ENCODE measurements around the gene C16orf74. TPM values are rescaled to one million over a fixed set of nuclear protein-coding genes. Genes with fewer than 3 reads are reported as not detected.

C16orf74 gene
- total RNA-seq, 1 donor from 2014 or later = 0.64 TPM

DNA sequence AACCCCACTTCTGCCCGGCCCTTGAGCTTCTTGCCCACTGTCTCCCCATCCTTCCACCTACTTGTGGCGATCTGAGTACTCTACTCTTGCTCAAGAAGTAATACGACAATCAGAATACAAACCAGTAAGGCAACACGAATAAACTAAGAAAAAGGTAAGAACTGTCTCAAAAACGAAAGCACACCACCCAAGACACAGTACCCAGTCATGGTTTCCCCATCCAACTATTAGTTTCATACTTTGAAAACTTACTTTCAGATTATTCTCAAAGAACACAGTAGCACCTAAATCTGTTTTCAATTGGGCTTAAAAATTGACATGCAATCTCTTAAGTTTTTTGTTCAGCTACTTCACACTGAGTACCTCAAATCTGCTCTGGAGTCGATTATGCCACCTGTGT, 76.1 kb downstream of the C16orf74 start:
- no peaks in the 10 kb centered on the region for H3K4me1 Mint-ChIP-seq (ENCODE audit: unreplicated experiment)
- no peak overlapping the region for H3K27ac Mint-ChIP-seq (ENCODE audit: unreplicated experiment)
- TF ChIP-seq, protein P1, sequence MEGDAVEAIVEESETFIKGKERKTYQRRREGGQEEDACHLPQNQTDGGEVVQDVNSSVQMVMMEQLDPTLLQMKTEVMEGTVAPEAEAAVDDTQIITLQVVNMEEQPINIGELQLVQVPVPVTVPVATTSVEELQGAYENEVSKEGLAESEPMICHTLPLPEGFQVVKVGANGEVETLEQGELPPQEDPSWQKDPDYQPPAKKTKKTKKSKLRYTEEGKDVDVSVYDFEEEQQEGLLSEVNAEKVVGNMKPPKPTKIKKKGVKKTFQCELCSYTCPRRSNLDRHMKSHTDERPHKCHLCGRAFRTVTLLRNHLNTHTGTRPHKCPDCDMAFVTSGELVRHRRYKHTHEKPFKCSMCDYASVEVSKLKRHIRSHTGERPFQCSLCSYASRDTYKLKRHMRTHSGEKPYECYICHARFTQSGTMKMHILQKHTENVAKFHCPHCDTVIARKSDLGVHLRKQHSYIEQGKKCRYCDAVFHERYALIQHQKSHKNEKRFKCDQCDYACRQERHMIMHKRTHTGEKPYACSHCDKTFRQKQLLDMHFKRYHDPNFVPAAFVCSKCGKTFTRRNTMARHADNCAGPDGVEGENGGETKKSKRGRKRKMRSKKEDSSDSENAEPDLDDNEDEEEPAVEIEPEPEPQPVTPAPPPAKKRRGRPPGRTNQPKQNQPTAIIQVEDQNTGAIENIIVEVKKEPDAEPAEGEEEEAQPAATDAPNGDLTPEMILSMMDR (IDR thresholded peaks at IDR 0.05; ENCODE audit: unreplicated experiment) = no peak
- no peaks in the 10 kb centered on the region for H3K27me3 Mint-ChIP-seq (ENCODE audit: unreplicated experiment)
- DNase-seq (ENCODE audit: low spot score) = no peak
- H3K9me3 Mint-ChIP-seq (ENCODE audit: unreplicated experiment) = no peaks in the 10 kb centered on the region
- peaks cover 4% of the 10 kb centered on the region for H3K36me3 Mint-ChIP-seq (ENCODE audit: low read depth, unreplicated experiment)
- H3K4me3 Mint-ChIP-seq (ENCODE audit: unreplicated experiment) = no peak overlapping the region

DNA sequence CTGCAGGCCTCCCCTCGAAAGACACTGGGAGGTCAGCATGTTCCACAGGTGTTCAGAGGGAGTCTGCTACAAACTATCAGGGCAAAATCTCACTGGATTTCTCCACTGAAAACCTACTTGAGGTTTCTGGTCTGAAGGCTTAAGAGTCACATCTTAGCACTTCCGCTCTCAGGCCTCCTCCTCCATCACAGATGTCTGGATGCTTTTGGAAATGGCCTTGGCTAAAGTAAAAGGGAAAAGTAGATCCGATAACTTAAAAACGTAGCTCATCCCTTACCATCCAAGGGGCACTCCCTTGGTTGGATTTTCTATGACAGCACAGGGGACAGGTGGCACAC, 76.5 kb downstream of the C16orf74 start:
- TF ChIP-seq, protein P1 (IDR thresholded peaks at IDR 0.05; ENCODE audit: unreplicated experiment) = no peak
- H3K4me3 Mint-ChIP-seq (ENCODE audit: unreplicated experiment) = no peak overlapping the region
- H3K27ac Mint-ChIP-seq (ENCODE audit: unreplicated experiment) = no peak overlapping the region
- H3K36me3 Mint-ChIP-seq (ENCODE audit: low read depth, unreplicated experiment) = peaks cover 4% of the 10 kb centered on the region
- H3K4me1 Mint-ChIP-seq (ENCODE audit: unreplicated experiment) = no peaks in the 10 kb centered on the region
- H3K27me3 Mint-ChIP-seq (ENCODE audit: unreplicated experiment) = no peaks in the 10 kb centered on the region
- no peaks in the 10 kb centered on the region for H3K9me3 Mint-ChIP-seq (ENCODE audit: unreplicated experiment)
- DNase-seq (ENCODE audit: low spot score) = no peak

DNA sequence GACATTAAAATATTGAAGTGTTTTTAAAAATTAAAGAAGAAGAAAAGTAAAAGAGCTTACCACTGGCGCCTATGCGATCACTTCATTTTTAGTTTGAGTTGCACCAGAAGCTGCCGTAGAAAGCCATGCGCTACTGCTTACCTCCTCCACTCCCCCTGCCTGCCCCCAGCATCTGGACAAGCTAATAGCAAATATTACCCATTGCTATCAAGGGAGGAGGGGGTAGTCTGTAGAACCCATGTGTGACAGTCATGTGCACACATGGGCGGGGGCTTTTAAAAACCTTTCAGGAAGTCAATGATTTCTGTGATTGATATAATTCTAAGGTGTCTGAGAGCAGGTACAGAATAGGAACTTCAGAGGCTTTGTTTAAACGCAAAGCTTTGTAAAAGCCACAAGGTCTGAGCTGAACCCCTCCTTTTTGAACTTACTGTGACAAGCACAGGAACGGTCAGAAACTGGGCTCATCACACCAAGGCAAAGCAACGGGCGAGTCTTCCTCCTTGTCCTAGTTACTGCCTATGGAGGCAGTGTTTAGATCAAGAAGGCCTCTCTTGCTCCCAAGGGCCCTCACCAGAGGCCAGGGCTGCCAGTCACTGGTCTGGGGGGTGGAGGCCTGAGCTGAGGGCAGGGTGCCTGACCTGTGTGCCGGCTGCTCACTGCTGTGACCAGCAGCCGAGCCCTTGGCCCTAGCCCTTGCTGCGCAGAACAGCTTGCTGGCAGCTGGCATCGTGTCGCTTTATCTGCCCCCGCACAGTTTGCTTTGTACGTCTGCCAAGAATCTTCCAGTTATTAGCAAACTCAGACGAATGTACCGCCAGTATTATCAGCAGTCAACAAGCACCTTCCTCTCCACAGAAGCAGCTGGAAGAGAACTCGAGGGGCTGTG, 77.1 kb downstream of the C16orf74 start:
- no peak overlapping the region for H3K27ac Mint-ChIP-seq (ENCODE audit: unreplicated experiment)
- DNase-seq (ENCODE audit: low spot score) = no peak
- no peaks in the 10 kb centered on the region for H3K27me3 Mint-ChIP-seq (ENCODE audit: unreplicated experiment)
- no peaks in the 10 kb centered on the region for H3K9me3 Mint-ChIP-seq (ENCODE audit: unreplicated experiment)
- no peaks in the 10 kb centered on the region for H3K4me1 Mint-ChIP-seq (ENCODE audit: unreplicated experiment)
- no peak overlapping the region for H3K4me3 Mint-ChIP-seq (ENCODE audit: unreplicated experiment)
- H3K36me3 Mint-ChIP-seq (ENCODE audit: low read depth, unreplicated experiment) = peaks cover 4% of the 10 kb centered on the region
- TF ChIP-seq, protein P1 (IDR thresholded peaks at IDR 0.05; ENCODE audit: unreplicated experiment) = no peak

DNA sequence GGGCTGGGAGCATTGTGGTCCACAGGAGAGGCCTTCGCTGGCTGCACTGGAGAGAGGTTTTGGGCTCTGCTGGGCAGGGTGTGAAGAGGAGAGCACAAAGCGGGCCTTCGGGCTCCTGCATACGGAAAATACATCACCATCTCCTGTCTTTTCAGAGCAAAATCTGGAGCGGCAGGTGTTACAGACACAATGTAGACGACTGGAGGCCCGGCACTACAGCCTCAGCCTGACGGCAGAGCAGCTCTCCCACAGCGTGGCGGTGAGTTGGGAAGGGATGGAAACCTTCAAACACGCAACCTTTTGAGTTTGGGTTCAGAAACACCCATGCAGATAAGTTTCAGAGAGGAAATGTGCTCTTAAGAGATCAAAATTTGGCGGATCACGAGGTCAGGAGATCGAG, 80.1 kb downstream of the C16orf74 start:
- no peaks in the 10 kb centered on the region for H3K27me3 Mint-ChIP-seq (ENCODE audit: unreplicated experiment)
- TF ChIP-seq, protein P1 (IDR thresholded peaks at IDR 0.05; ENCODE audit: unreplicated experiment) = no peak
- H3K27ac Mint-ChIP-seq (ENCODE audit: unreplicated experiment) = no peak overlapping the region
- peaks cover 5% of the 10 kb centered on the region for H3K36me3 Mint-ChIP-seq (ENCODE audit: low read depth, unreplicated experiment)
- no peaks in the 10 kb centered on the region for H3K9me3 Mint-ChIP-seq (ENCODE audit: unreplicated experiment)
- H3K4me1 Mint-ChIP-seq (ENCODE audit: unreplicated experiment) = no peaks in the 10 kb centered on the region
- no peak overlapping the region for H3K4me3 Mint-ChIP-seq (ENCODE audit: unreplicated experiment)
- no peak for DNase-seq (ENCODE audit: low spot score)

GRCh38 chr16:85668676-85669424, 82.0 kb downstream of the C16orf74 start:
- peaks cover under 1% of the 10 kb centered on the region for H3K27me3 Mint-ChIP-seq (ENCODE audit: unreplicated experiment)
- no peak overlapping the region for H3K4me3 Mint-ChIP-seq (ENCODE audit: unreplicated experiment)
- DNase-seq (ENCODE audit: low spot score) = no peak
- H3K27ac Mint-ChIP-seq (ENCODE audit: unreplicated experiment) = no peak overlapping the region
- H3K9me3 Mint-ChIP-seq (ENCODE audit: unreplicated experiment) = no peaks in the 10 kb centered on the region
- peaks cover 14% of the 10 kb centered on the region for H3K36me3 Mint-ChIP-seq (ENCODE audit: low read depth, unreplicated experiment)
- H3K4me1 Mint-ChIP-seq (ENCODE audit: unreplicated experiment) = no peaks in the 10 kb centered on the region
- TF ChIP-seq, protein P1 (IDR thresholded peaks at IDR 0.05; ENCODE audit: unreplicated experiment) = no peak

Data from endothelial cell (in vitro differentiated cells).